GM04504 (cell line): ENCODE data around the gene MAPK1.
"Not testable (repeated sequence)": the region's sequence is repeated elsewhere in the genome, so short reads cannot be mapped to it uniquely, and the experiment has no call there.

Source experiments
- DNase-seq: peaks from one replicate; pipeline ENCODE4 v3.0.0-alpha.2; 2012; ENCODE audit warnings: low read depth

The MAPK1 gene

GRCh38 chr22:21790849-21791610 is 76.4 kb downstream of the MAPK1 start:
- DNase-seq = not testable (repeated sequence)

- DNase-seq = no peak
These were observed 77.1 kb downstream of the MAPK1 start for GRCh38 chr22:21790359-21790758.

GRCh38 chr22:21787565-21787964 is 79.9 kb downstream of the MAPK1 start:
- not testable (repeated sequence) for DNase-seq

GRCh38 chr22:21780259-21780658 is 87.2 kb downstream of the MAPK1 start:
- no peak for DNase-seq

GRCh38 chr22:21779444-21779843 is 88.0 kb downstream of the MAPK1 start:
- no peak for DNase-seq

GRCh38 chr22:21778705-21779363 is 88.6 kb downstream of the MAPK1 start:
- DNase-seq = no peak

GRCh38 chr22:21771631-21771976 is 95.8 kb downstream of the MAPK1 start:
- no peak for DNase-seq

GRCh38 chr22:21768435-21768834 is 99.0 kb downstream of the MAPK1 start:
- no peak for DNase-seq

- DNase-seq = no peak
These were observed 100.6 kb downstream of the MAPK1 start for GRCh38 chr22:21766691-21767462.

- no peak for DNase-seq
These were observed 101.4 kb downstream of the MAPK1 start for GRCh38 chr22:21765909-21766529.

- DNase-seq = no peak
These were observed 103.2 kb downstream of the MAPK1 start for GRCh38 chr22:21764038-21764804.

- no peak for DNase-seq
These were observed 104.5 kb downstream of the MAPK1 start for GRCh38 chr22:21762712-21763581.

GRCh38 chr22:21761994-21762680 is 105.3 kb downstream of the MAPK1 start:
- DNase-seq = no peak

GRCh38 chr22:21761086-21761485 is 106.4 kb downstream of the MAPK1 start:
- no peak for DNase-seq

GRCh38 chr22:21760640-21761039 is 106.8 kb downstream of the MAPK1 start:
- no peak for DNase-seq

GRCh38 chr22:21759646-21760376 is 107.6 kb downstream of the MAPK1 start:
- no peak for DNase-seq

GRCh38 chr22:21759093-21759492 is 108.4 kb downstream of the MAPK1 start:
- no peak for DNase-seq

GRCh38 chr22:21758091-21758864 is 109.2 kb downstream of the MAPK1 start:
- no peak for DNase-seq

- DNase-seq = no peak
These were observed 111.6 kb downstream of the MAPK1 start for GRCh38 chr22:21755851-21756284.
